Esophagus muscularis mucosa (tissue), 4 donors: Measurements from ENCODE around the gene USP47. TPM values are rescaled to one million over a fixed set of nuclear protein-coding genes. Genes with fewer than 3 reads are reported as not detected.

Experiments used
- DNase-seq: peaks from one replicate; pipeline ENCODE4 v3.0.0-alpha.2; 2017; ENCODE audit errors: extremely low spot score
- H3K27ac ChIP-seq, 4 donors: fragments of 200-600 bp; sonication (generic); replicated peaks in 1 of 4; 1 replicate in 3 of 4; 2 replicates in 1 of 4; pipeline ENCODE4 v1.5.1; 2016 to 2019; ENCODE audit warnings: mild to moderate bottlenecking in 1 of 4
- H3K27me3 ChIP-seq, 4 donors: fragments of 200-600 bp; sonication (generic); one replicate each; pipeline versions ENCODE4 v1.5.1 to v1.6.0; 2016 to 2019
- H3K36me3 ChIP-seq, 4 donors: fragments of 200-600 bp; sonication (generic); one replicate each; pipeline ENCODE4 v1.5.1; 2016 to 2019
- H3K4me1 ChIP-seq, 4 donors: fragments of 200-600 bp; sonication (generic); one replicate each; pipeline ENCODE4 v1.5.1; 2016 to 2019
- H3K4me3 ChIP-seq, 4 donors: fragments of 200-600 bp; sonication (generic); 1 replicate in 2 of 4; 2 replicates in 2 of 4; pipeline ENCODE4 v1.5.1; 2016 to 2019; ENCODE audit warnings: mild to moderate bottlenecking in 4 of 4, moderate library complexity in 1 of 4
- H3K9me3 ChIP-seq, 4 donors: fragments of 200-600 bp; sonication (generic); 1 replicate in 3 of 4; 2 replicates in 1 of 4; pipeline ENCODE4 v1.5.1; 2016 to 2019
- EP300 ChIP-seq: sonication (generic); formaldehyde crosslinking; IDR thresholded peaks from one replicate; pipeline ENCODE4 v1.6.1; 2017; ENCODE audit warnings: antibody characterized with exemption
- POLR2A ChIP-seq: fragments of 450-650 bp; IDR thresholded peaks from one replicate; pipeline ENCODE4 v1.6.1; 2017; ENCODE audit warnings: antibody characterized with exemption, moderate library complexity, mild to moderate bottlenecking, low read depth
- POLR2AphosphoS5 ChIP-seq, 2 donors: sonication (generic); formaldehyde crosslinking; IDR thresholded peaks; one replicate each; pipeline ENCODE4 v1.6.1; 2017; ENCODE audit warnings: antibody characterized with exemption in 2 of 2
- WGBS: methylation state at CpG from one replicate; pipeline ENCODE4 v1.1.5; 2018; 5-methylcytosine and 5-hydroxymethylcytosine counted together
- intact Hi-C: fragments of 100-400 bp; cut with DNase I; formaldehyde crosslinking; loops from one replicate; pipeline ENCODE4 v1.15.1; 2023
- total RNA-seq, 4 donors: library from RNA; depleted of rRNA; stranded (reverse); fragments of >200 nt; gene quantifications; one replicate each; pipeline versions ENCODE4 v1.1.0 to v1.2.1, GENCODE V29; 2016
- TF ChIP-seq, protein P1 (sequence below), 3 experiments: fragments of 200-600 bp in 2 of 3; fragments of 450-650 bp in 1 of 3; sonication (generic) in 2 of 3; IDR thresholded peaks; one replicate each; pipeline ENCODE4 v1.5.1; 2017 to 2019; ENCODE audit warnings: antibody characterized with exemption in 3 of 3, mild to moderate bottlenecking in 2 of 3, moderate library complexity in 1 of 3

USP47 gene
- total RNA-seq, 4 donors from 2014 or later, result 86.2 to 112 (median 96.5) TPM

DNA sequence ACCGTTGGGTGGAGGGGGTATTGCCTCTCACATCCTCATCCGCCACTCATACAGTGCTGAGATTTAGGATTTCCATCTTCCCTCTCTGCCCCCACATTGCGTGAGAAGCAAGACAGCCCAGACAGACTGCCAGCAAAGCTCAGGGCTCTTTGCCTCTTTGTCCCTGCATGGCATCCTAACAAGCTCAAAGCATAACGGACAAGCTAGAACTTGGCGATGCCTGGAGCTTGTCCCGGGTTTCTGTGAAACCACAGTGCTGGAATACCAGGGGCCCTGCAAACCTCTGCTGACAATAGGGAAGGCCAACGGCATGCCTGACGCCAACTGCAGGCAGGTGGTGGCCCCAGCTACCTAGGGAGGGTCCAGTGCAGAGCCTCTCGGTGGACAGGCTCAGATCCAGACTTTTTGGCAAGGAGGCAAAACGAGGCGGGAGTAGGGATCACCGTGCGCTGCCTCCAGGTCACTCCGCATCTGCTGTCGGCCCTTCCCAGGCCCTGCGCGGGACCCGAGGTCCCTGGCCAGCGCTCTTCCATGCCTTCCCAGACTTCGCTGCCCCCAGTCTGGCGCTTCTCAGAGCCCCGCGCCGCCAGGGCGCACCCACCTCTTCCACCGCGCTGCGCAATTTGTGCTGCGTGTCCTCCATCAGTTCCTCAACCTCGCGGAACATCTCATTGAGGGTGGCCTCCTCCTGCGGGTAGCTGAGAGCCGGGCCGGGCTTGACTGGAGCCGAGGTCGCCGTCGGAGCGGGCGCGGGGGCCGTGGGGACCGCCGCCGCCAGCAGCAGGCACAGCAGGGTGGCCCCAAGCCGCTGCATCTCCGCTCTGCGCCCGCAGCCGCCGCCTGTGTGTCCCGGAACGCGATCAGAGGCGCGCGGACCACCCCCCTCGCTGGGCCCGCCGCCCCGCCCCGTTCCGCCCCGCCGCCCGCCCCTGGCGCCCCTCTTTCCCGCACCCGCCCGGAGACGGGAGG is 166.3 kb downstream of the USP47 start, which contains the start of gene DKK3:
Gene DKK3, minus strand, starts transcription at position 858 of the 969 bp plus-strand sequence. Its CDS starts 44 bp downstream, at position 814.
- TF ChIP-seq EP300 (no peak), POLR2AphosphoS5 (IDR thresholded peaks at IDR 0.05) (no peak), POLR2A (no peak)
- TF ChIP-seq, protein P1, sequence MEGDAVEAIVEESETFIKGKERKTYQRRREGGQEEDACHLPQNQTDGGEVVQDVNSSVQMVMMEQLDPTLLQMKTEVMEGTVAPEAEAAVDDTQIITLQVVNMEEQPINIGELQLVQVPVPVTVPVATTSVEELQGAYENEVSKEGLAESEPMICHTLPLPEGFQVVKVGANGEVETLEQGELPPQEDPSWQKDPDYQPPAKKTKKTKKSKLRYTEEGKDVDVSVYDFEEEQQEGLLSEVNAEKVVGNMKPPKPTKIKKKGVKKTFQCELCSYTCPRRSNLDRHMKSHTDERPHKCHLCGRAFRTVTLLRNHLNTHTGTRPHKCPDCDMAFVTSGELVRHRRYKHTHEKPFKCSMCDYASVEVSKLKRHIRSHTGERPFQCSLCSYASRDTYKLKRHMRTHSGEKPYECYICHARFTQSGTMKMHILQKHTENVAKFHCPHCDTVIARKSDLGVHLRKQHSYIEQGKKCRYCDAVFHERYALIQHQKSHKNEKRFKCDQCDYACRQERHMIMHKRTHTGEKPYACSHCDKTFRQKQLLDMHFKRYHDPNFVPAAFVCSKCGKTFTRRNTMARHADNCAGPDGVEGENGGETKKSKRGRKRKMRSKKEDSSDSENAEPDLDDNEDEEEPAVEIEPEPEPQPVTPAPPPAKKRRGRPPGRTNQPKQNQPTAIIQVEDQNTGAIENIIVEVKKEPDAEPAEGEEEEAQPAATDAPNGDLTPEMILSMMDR (IDR thresholded peaks at IDR 0.05), result no peak
- 20% methylated on average over 25 of the region's 71 CpGs for WGBS
- Histone ChIP-seq H3K4me1 (peaks cover 38 to 48% (median 40%) of the 10 kb centered on the region in 4 donors), H3K9me3 (no peaks in the 10 kb centered on the region), H3K4me3 (peak within 1 kb of the TSS; percentile 60 to 86 (median 66)), H3K27me3 (peaks cover 0 to 29% (median 8%) of the 10 kb centered on the region in 4 donors), H3K27ac (peak within 1 kb of the TSS; percentile 60 to 74 (median 70)), H3K36me3 (no peaks in the 10 kb centered on the region)
- DNase-seq, result no peak
- intact Hi-C loops, result no loop called here

Other genes starting within 250 kb of the USP47 start
- 10 to 100 TPM; 29.1 to 67.0 (median 49.3) TPM for gene GALNT18, start 220.0 kb upstream of the USP47 start, total RNA-seq
- 100 to 1,000 TPM in 2 of 4 donors, 10 to 100 TPM in 2; 94.3 to 191 (median 127) TPM for gene DKK3, start 166.7 kb downstream of the USP47 start, total RNA-seq